OCI-LY7 (cell line): Measurements from ENCODE around the gene BHLHA9. TPM values are rescaled to one million over a fixed set of nuclear protein-coding genes. Genes with fewer than 3 reads are reported as not detected.

Experiments
- BruUV-seq: library from RNA; stranded (reverse); fragments of 400-500 nt; replicated peaks from 2 replicates; lab custom pipeline; 2021; lab: Mats Ljungman, UMichigan
- CTCF ChIA-PET: fragments of 300-600 bp; sonication (Branson Sonifier 250); formaldehyde crosslinking; loops from one replicate; lab custom pipeline; 2022; ENCODE audit warnings: antibody characterized with exemption; ENCODE audit not compliant: unreplicated experiment; lab: Charles Lee
- POLR2A ChIA-PET: fragments of 300-600 bp; sonication (Branson Sonifier 250); formaldehyde crosslinking; loops from one replicate; lab custom pipeline; 2022; ENCODE audit warnings: antibody characterized with exemption; lab: Charles Lee
- DNase-seq: peaks from one replicate; pipeline ENCODE4 v3.0.0-alpha.2; 2015; ENCODE audit warnings: low spot score
- H2AFZ ChIP-seq: fragments of 200-600 bp; sonication (generic), shearing (Covaris generic); 2 replicates; pipeline ENCODE4 v1.6.1; 2014; ENCODE audit warnings: mild to moderate bottlenecking, antibody characterized with exemption, low read length, moderate library complexity
- H3K27ac ChIP-seq: fragments of 200-600 bp; sonication (generic); 2 replicates; pipeline ENCODE4 v1.5.1; 2014; ENCODE audit warnings: mixed run types, low read depth, mild to moderate bottlenecking, moderate library complexity, low read length, inconsistent platforms; ENCODE audit not compliant: poor library complexity, severe bottlenecking
- H3K36me3 ChIP-seq: fragments of 200-600 bp; sonication (generic); 2 replicates; pipeline ENCODE4 v1.6.1; 2014; ENCODE audit warnings: mild to moderate bottlenecking, antibody characterized with exemption, low read length, moderate library complexity, mixed read lengths; ENCODE audit not compliant: insufficient read depth
- H3K4me1 ChIP-seq: fragments of 200-600 bp; sonication (generic); 2 replicates; pipeline ENCODE4 v1.5.1; 2014; ENCODE audit warnings: mild to moderate bottlenecking, low read length; ENCODE audit not compliant: insufficient read depth, poor library complexity, severe bottlenecking
- H3K4me2 ChIP-seq: fragments of 200-600 bp; sonication (generic); 2 replicates; pipeline ENCODE4 v1.6.1; 2014; ENCODE audit warnings: mild to moderate bottlenecking, low read length
- H3K4me3 ChIP-seq: fragments of 200-600 bp; sonication (generic); 2 replicates; pipeline ENCODE4 v1.5.1; 2014; ENCODE audit warnings: mild to moderate bottlenecking, low read depth, low read length; ENCODE audit not compliant: poor library complexity, severe bottlenecking
- H3K79me2 ChIP-seq: fragments of 200-600 bp; sonication (generic); 2 replicates; pipeline ENCODE4 v1.6.1; 2016; ENCODE audit warnings: low read depth, mild to moderate bottlenecking, low read length, moderate library complexity, mixed read lengths; ENCODE audit not compliant: insufficient read depth
- H3K9me2 ChIP-seq: fragments of 200-600 bp; sonication (generic); 2 replicates; pipeline ENCODE4 v1.6.1; 2016; ENCODE audit warnings: mild to moderate bottlenecking, low read length, mixed read lengths; ENCODE audit not compliant: insufficient read depth
- H3K9me3 ChIP-seq: fragments of 200-600 bp; sonication (generic); 2 replicates; pipeline ENCODE4 v1.6.1; 2014; ENCODE audit warnings: mild to moderate bottlenecking, mixed run types, low read length, mixed read lengths
- H4K20me1 ChIP-seq: fragments of 200-600 bp; sonication (generic); 2 replicates; pipeline ENCODE4 v1.6.1; 2014; ENCODE audit warnings: mild to moderate bottlenecking, antibody characterized with exemption, low read length, moderate library complexity, mixed read lengths; ENCODE audit not compliant: insufficient read depth
- EZH2phosphoT487 ChIP-seq: fragments of 200-600 bp; sonication (generic); IDR thresholded peaks from 2 replicates; pipeline ENCODE4 v1.6.1; 2018; ENCODE audit warnings: low read depth, borderline replicate concordance, mild to moderate bottlenecking, mixed run types, antibody characterized with exemption, low read length, moderate library complexity, mixed read lengths
- intact Hi-C: fragments of 100-400 bp; cut with micrococcal nuclease; formaldehyde crosslinking; loops from one replicate; pipeline ENCODE4 v1.10.0; 2022; ENCODE audit not compliant: unreplicated experiment
- total RNA-seq, 2 experiments: library from RNA; depleted of rRNA in 1 of 2; stranded (reverse); fragments of >200 nt in 1 of 2; shearing (Covaris generic) in 1 of 2; gene quantifications; 2 replicates each; pipeline ENCODE4 v1.2.3, GENCODE V29; 2014 to 2022
- TF ChIP-seq, protein P1 (sequence below): fragments of 200-600 bp; sonication (generic); conservative IDR thresholded peaks from 2 replicates; pipeline ENCODE4 v1.5.1; 2014; ENCODE audit warnings: mild to moderate bottlenecking, antibody characterized with exemption, low read length, moderate library complexity, mixed read lengths

The BHLHA9 gene
- total RNA-seq, 2 experiments from 2014 or later, result not detected

GRCh38 chr17:1271030-1271423 lies 783 bp downstream of the BHLHA9 start:
- no peak overlapping the region for H3K4me3 ChIP-seq
- POLR2A ChIA-PET, result no interaction called here
- H3K4me1 ChIP-seq, result peaks cover 15% of the 10 kb centered on the region
- no peak overlapping the region for H3K27ac ChIP-seq
- no peaks in the 10 kb centered on the region for H3K79me2 ChIP-seq
- no TSS peak for BruUV-seq
- no peaks in the 10 kb centered on the region for H3K9me3 ChIP-seq
- intact Hi-C loops, result no loop called here
- no peaks in the 10 kb centered on the region for H4K20me1 ChIP-seq
- no peak for TF ChIP-seq EZH2phosphoT487
- TF ChIP-seq, protein P1, sequence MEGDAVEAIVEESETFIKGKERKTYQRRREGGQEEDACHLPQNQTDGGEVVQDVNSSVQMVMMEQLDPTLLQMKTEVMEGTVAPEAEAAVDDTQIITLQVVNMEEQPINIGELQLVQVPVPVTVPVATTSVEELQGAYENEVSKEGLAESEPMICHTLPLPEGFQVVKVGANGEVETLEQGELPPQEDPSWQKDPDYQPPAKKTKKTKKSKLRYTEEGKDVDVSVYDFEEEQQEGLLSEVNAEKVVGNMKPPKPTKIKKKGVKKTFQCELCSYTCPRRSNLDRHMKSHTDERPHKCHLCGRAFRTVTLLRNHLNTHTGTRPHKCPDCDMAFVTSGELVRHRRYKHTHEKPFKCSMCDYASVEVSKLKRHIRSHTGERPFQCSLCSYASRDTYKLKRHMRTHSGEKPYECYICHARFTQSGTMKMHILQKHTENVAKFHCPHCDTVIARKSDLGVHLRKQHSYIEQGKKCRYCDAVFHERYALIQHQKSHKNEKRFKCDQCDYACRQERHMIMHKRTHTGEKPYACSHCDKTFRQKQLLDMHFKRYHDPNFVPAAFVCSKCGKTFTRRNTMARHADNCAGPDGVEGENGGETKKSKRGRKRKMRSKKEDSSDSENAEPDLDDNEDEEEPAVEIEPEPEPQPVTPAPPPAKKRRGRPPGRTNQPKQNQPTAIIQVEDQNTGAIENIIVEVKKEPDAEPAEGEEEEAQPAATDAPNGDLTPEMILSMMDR, result no peak
- no peaks in the 10 kb centered on the region for H3K9me2 ChIP-seq
- DNase-seq, result no peak
- no peak overlapping the region for H3K4me2 ChIP-seq
- CTCF ChIA-PET, result no interaction called here
- H2AFZ ChIP-seq, result no peak overlapping the region
- H3K36me3 ChIP-seq, result no peaks in the 10 kb centered on the region

DNA sequence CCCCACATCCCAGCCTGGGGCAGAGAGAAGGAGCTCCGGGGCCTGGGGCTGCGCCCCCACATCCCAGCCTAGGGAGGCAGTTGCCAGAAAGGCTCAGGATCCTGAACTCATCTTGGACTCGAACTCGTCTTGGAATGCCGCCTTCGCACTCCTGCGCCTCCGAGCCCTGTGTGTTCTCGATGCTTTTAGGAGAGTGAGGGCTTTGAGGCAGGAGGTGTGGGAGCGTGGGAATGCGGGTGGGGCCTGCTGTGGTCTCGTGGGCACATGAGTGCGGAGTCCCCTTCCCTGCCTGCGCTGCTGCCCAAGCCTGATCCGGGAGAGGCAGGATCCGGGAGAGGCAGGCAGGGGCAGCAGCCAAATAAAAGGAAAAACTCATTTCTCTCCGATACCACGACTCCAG lies 1.2 kb downstream of the BHLHA9 start:
- no TSS peak for BruUV-seq

GRCh38 chr17:1272701-1273100 lies 2.5 kb downstream of the BHLHA9 start:
- Histone ChIP-seq H2AFZ (no peak overlapping the region), H3K79me2 (no peaks in the 10 kb centered on the region), H3K27ac (no peak overlapping the region), H3K4me1 (peaks cover 9% of the 10 kb centered on the region), H3K4me2 (no peak overlapping the region), H3K36me3 (no peaks in the 10 kb centered on the region), H3K9me2 (no peaks in the 10 kb centered on the region), H3K9me3 (no peaks in the 10 kb centered on the region), H4K20me1 (no peaks in the 10 kb centered on the region), H3K4me3 (no peak overlapping the region)
- TF ChIP-seq, protein P1, result no peak
- no peak for TF ChIP-seq EZH2phosphoT487
- DNase-seq, result no peak
- ChIA-PET POLR2A (no interaction called here), CTCF (no interaction called here)
- intact Hi-C loops, result no loop called here
- BruUV-seq, result no TSS peak

More for the DNA sequence above, 1.2 kb downstream of the BHLHA9 start:
- no peak overlapping the region for H3K4me3 ChIP-seq
- no peaks in the 10 kb centered on the region for H3K79me2 ChIP-seq
- H3K27ac ChIP-seq, result no peak overlapping the region
- H3K9me3 ChIP-seq, result no peaks in the 10 kb centered on the region
- H3K36me3 ChIP-seq, result no peaks in the 10 kb centered on the region
- ChIA-PET POLR2A (no interaction called here), CTCF (no interaction called here)
- H3K4me1 ChIP-seq, result peaks cover 15% of the 10 kb centered on the region
- no peak for DNase-seq
- intact Hi-C loops, result no loop called here
- no peak overlapping the region for H2AFZ ChIP-seq
- TF ChIP-seq EZH2phosphoT487, result no peak
- TF ChIP-seq, protein P1, result no peak
- no peaks in the 10 kb centered on the region for H4K20me1 ChIP-seq
- no peak overlapping the region for H3K4me2 ChIP-seq
- H3K9me2 ChIP-seq, result no peaks in the 10 kb centered on the region
